A549 (cell line): Measurements from ENCODE around the gene PTPRD. TPM values are rescaled to one million over a fixed set of nuclear protein-coding genes. Genes with fewer than 3 reads are reported as not detected.

Source experiments
- ATAC-seq, 2 experiments: fragments of 200-7000 bp in 1 of 2; fragments of >200 bp in 1 of 2; cut with Nextera tagmentation in 1 of 2; cut with Tn5 transposase in 1 of 2; 3 replicates each; pipeline versions ENCODE4 v1.8.0 to v1.9.1; 2018 to 2020; ENCODE audit warnings: mild to moderate bottlenecking in 1 of 2, moderate library complexity in 1 of 2
- CTCF ChIA-PET: fragments of 300-600 bp; sonication (Branson Sonifier 250); formaldehyde crosslinking; extraction: SDS; loops from one replicate; lab custom pipeline; 2021; ENCODE audit warnings: antibody characterized with exemption, inconsistent platforms; lab: Yijun Ruan, JAX
- POLR2A ChIA-PET: fragments of 350-600 bp; formaldehyde crosslinking; extraction: SDS; loops from one replicate; lab custom pipeline; 2021; ENCODE audit warnings: antibody characterized with exemption, inconsistent platforms; lab: Yijun Ruan, JAX
- DNase-seq, 2 experiments: peaks; one replicate each; pipeline versions ENCODE4 v3.0.0 to v3.0.0-alpha.2; 2011 to 2016; ENCODE audit warnings: low read depth in 1 of 2, low spot score in 1 of 2
- FAIRE-seq: peaks from 2 replicates; lab custom pipeline; 2011; peaks lifted over from hg19 to GRCh38; lab: Jason Lieb, UNC
- H3K27ac ChIP-seq, 2 experiments: fragments of >200 bp; sonication (Bioruptor Twin); formaldehyde crosslinking; 3 replicates each; pipeline ENCODE4 v1.5.1; 2016 to 2017
- H3K4me1 ChIP-seq: fragments of >200 bp; sonication (Bioruptor Twin); formaldehyde crosslinking; 3 replicates; pipeline ENCODE4 v1.6.1; 2016
- H3K4me2 ChIP-seq: fragments of >200 bp; sonication (Bioruptor Twin); formaldehyde crosslinking; 3 replicates; pipeline ENCODE4 v1.6.1; 2016
- H3K4me3 ChIP-seq: fragments of >200 bp; sonication (Bioruptor Twin); formaldehyde crosslinking; 3 replicates; pipeline ENCODE4 v1.5.1; 2016
- H3K9me3 ChIP-seq: fragments of >200 bp; sonication (Bioruptor Twin); formaldehyde crosslinking; 3 replicates; pipeline ENCODE4 v1.6.1; 2016
- CHD2 ChIP-seq: fragments of 150-350 bp; IDR thresholded peaks from 2 replicates; pipeline ENCODE4 v1.6.1; 2014; ENCODE audit warnings: low read length; ENCODE audit not compliant: partially characterized antibody
- EHF ChIP-seq: fragments of 250-450 bp; sonication (Bioruptor Pico); IDR thresholded peaks from 2 replicates; pipeline ENCODE4 v1.5.0; 2020; ENCODE audit warnings: mild to moderate bottlenecking
- EP300 ChIP-seq, 2 experiments: fragments of >200 bp; sonication (Bioruptor Twin); formaldehyde crosslinking; IDR thresholded peaks; 2 replicates in 1 of 2; 3 replicates in 1 of 2; pipeline ENCODE4 v1.6.1; 2016 to 2017
- ESRRA ChIP-seq: fragments of 150-350 bp; IDR thresholded peaks from 2 replicates; pipeline ENCODE4 v1.6.1; 2014; ENCODE audit warnings: mild to moderate bottlenecking, low read length, borderline replicate concordance
- FOSB ChIP-seq: fragments of 250-450 bp; sonication (Bioruptor Pico); IDR thresholded peaks from 2 replicates; pipeline ENCODE4 v1.5.0; 2020; ENCODE audit warnings: mild to moderate bottlenecking, moderate library complexity
- FOSL2 ChIP-seq, 2 experiments: fragments of 450-650 bp in 1 of 2; fragments of >200 bp in 1 of 2; sonication (Bioruptor Twin) in 1 of 2; formaldehyde crosslinking; IDR thresholded peaks; 2 replicates each; pipeline versions ENCODE4 v1.5.0 to v1.6.1; 2016 to 2020; ENCODE audit warnings: mild to moderate bottlenecking in 1 of 2, moderate library complexity in 1 of 2
- GATA3 ChIP-seq: IDR thresholded peaks from 2 replicates; pipeline ENCODE4 v1.6.1; 2012; ENCODE audit warnings: borderline replicate concordance
- HEYL ChIP-seq: fragments of 250-450 bp; sonication (Bioruptor Pico); IDR thresholded peaks from 2 replicates; pipeline ENCODE4 v1.8.0; 2021; ENCODE audit warnings: mild to moderate bottlenecking, moderate library complexity
- JUN ChIP-seq, 2 experiments: fragments of >200 bp; sonication (Bioruptor Twin); formaldehyde crosslinking; IDR thresholded peaks; 2 replicates in 1 of 2; 3 replicates in 1 of 2; pipeline ENCODE4 v1.6.1; 2016 to 2017
- KDM1A ChIP-seq: fragments of 200-600 bp; sonication (generic); IDR thresholded peaks from 2 replicates; pipeline ENCODE4 v1.6.1; 2016; ENCODE audit warnings: low read depth, mild to moderate bottlenecking
- KDM5A ChIP-seq: fragments of 200-600 bp; sonication (generic); IDR thresholded peaks from 2 replicates; pipeline ENCODE4 v1.6.1; 2016; ENCODE audit warnings: antibody characterized with exemption, mild to moderate bottlenecking
- MAFK ChIP-seq: fragments of 450-650 bp; IDR thresholded peaks from 2 replicates; pipeline ENCODE4 v1.6.1; 2014; ENCODE audit not compliant: partially characterized antibody
- MAZ ChIP-seq: fragments of 150-350 bp; IDR thresholded peaks from 2 replicates; pipeline ENCODE4 v1.6.1; 2014; ENCODE audit warnings: antibody characterized with exemption, low read depth, low read length, borderline replicate concordance
- MYC ChIP-seq: IDR thresholded peaks from 2 replicates; pipeline ENCODE4 v1.6.1; 2012; ENCODE audit warnings: mild to moderate bottlenecking, inconsistent platforms, low read length, improper control_type of control experiment, borderline replicate concordance
- NFE2L2 ChIP-seq: fragments of 150-350 bp; conservative IDR thresholded peaks from 2 replicates; pipeline ENCODE4 v1.6.1; 2014; ENCODE audit warnings: low read length
- NPAS2 ChIP-seq: fragments of 250-450 bp; sonication (Bioruptor Pico); IDR thresholded peaks from 2 replicates; pipeline ENCODE4 v1.8.0; 2022; ENCODE audit warnings: mild to moderate bottlenecking, moderate library complexity, borderline replicate concordance
- PHF8 ChIP-seq: fragments of 200-600 bp; sonication (generic); IDR thresholded peaks from 2 replicates; pipeline ENCODE4 v1.6.1; 2016; ENCODE audit warnings: low read depth, mild to moderate bottlenecking, antibody characterized with exemption, moderate library complexity, borderline replicate concordance
- RCOR1 ChIP-seq: fragments of 150-350 bp; IDR thresholded peaks from 2 replicates; pipeline ENCODE4 v1.6.1; 2014; ENCODE audit warnings: antibody characterized with exemption, low read length, low read depth
- RFX5 ChIP-seq: fragments of 450-650 bp; IDR thresholded peaks from 2 replicates; pipeline ENCODE4 v1.7.1; 2014; ENCODE audit warnings: antibody characterized with exemption, mild to moderate bottlenecking, moderate library complexity
- RNF2 ChIP-seq: fragments of 200-600 bp; sonication (generic); IDR thresholded peaks from 2 replicates; pipeline ENCODE4 v1.6.1; 2016; ENCODE audit warnings: low read depth, mild to moderate bottlenecking, antibody characterized with exemption, moderate library complexity, borderline replicate concordance
- SMC3 ChIP-seq: fragments of >200 bp; sonication (Bioruptor Twin); formaldehyde crosslinking; IDR thresholded peaks from 3 replicates; pipeline ENCODE4 v1.6.1; 2018; ENCODE audit warnings: inconsistent platforms
- SREBF2 ChIP-seq: fragments of 450-650 bp; IDR thresholded peaks from 2 replicates; pipeline ENCODE4 v1.6.1; 2014; ENCODE audit warnings: mild to moderate bottlenecking, moderate library complexity
- TP53 ChIP-seq: fragments of 250-450 bp; sonication (Bioruptor Pico); IDR thresholded peaks from 2 replicates; pipeline ENCODE4 v1.5.0; 2021; ENCODE audit warnings: mild to moderate bottlenecking, moderate library complexity
- ZFP36 ChIP-seq: fragments of 450-650 bp; IDR thresholded peaks from 2 replicates; pipeline ENCODE4 v1.6.1; 2014; ENCODE audit warnings: borderline replicate concordance; ENCODE audit not compliant: partially characterized antibody
- ZNF302 ChIP-seq: fragments of 250-450 bp; sonication (Bioruptor Pico); IDR thresholded peaks from 2 replicates; pipeline ENCODE4 v1.9.0; 2021; ENCODE audit warnings: inconsistent platforms, mild to moderate bottlenecking, moderate library complexity
- ZSCAN20 ChIP-seq: fragments of 250-450 bp; sonication (Bioruptor Pico); IDR thresholded peaks from 2 replicates; pipeline ENCODE4 v1.8.0; 2022; ENCODE audit warnings: mild to moderate bottlenecking, moderate library complexity
- WGBS: methylation state at CpG from one replicate; pipeline ENCODE4 v1.1.6; 2017; ENCODE audit errors: missing lambda C conversion rate; 5-methylcytosine and 5-hydroxymethylcytosine counted together
- polyA plus RNA-seq, 4 experiments: library from polyadenylated mRNA; depleted of rRNA in 3 of 4; stranded (reverse); fragments of >200 nt; fragmentation: RNase III in 1 of 4; extraction: RNeasy Plus Mini Kit Qiagen cat#74134 plus additional on column Dnase treatment in 1 of 4; gene quantifications; 2 replicates in 3 of 4; 3 replicates in 1 of 4; pipeline ENCODE4 v1.2.3, GENCODE V29; 2011 to 2017
- TF ChIP-seq, protein P1 (sequence below): IDR thresholded peaks from 2 replicates; pipeline ENCODE4 v1.6.1; 2012; ENCODE audit warnings: low read depth, borderline replicate concordance
- TF ChIP-seq, protein P2 (sequence below): IDR thresholded peaks from 2 replicates; pipeline ENCODE4 v1.6.1; 2012
- TF ChIP-seq, protein P3 (sequence below): fragments of >200 bp; sonication (Bioruptor Twin); formaldehyde crosslinking; IDR thresholded peaks from 3 replicates; pipeline ENCODE4 v1.6.1; 2016
- TF ChIP-seq, protein P4 (sequence below): fragments of 150-350 bp; IDR thresholded peaks from 2 replicates; pipeline ENCODE4 v1.6.1; 2014; ENCODE audit warnings: low read depth, mild to moderate bottlenecking, low read length

The PTPRD gene
- polyA plus RNA-seq, 2 of the 4 experiments (the other 2 are of a cell fraction): 0.39 to 1.3 TPM

DNA sequence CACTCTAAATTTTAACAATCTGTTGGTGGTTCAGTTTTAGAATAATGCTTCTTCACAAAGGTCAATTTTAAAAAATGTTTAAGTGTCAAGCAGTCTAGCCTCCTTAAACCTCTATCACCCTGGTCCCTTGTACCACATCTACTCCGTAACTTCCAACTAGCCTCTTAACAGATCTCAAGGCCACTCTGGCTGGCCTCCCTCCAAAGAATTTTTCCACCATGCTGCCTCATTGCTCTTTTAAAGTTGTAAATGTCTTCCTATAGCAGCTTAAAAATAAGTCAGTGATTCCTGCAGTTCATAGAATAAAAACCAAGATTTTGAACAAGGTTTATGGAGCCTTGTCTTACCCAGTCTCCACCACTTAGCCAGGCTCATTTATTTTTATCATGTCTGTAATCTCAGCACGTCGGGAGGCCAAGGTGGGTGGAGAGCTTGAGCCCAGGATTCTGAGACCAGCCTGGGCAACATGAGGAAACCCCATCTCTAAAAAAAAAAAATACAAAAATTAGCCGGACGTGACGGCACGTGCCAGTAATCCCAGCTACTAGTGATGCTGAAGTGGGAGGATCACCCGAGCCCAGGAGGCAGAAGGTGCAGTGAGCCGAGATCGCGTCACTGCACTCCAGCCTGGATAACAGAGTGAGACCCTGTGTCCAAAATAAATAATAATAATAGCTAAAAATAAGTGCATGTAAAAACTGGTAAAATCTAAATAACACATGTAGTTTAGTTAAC is 1888.4 kb downstream of the PTPRD start (continued):
- TF ChIP-seq, protein P1, sequence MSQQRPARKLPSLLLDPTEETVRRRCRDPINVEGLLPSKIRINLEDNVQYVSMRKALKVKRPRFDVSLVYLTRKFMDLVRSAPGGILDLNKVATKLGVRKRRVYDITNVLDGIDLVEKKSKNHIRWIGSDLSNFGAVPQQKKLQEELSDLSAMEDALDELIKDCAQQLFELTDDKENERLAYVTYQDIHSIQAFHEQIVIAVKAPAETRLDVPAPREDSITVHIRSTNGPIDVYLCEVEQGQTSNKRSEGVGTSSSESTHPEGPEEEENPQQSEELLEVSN: no peak
- TF ChIP-seq MAZ: no peak
- TF ChIP-seq, all 56 proteins: peak for 0

DNA sequence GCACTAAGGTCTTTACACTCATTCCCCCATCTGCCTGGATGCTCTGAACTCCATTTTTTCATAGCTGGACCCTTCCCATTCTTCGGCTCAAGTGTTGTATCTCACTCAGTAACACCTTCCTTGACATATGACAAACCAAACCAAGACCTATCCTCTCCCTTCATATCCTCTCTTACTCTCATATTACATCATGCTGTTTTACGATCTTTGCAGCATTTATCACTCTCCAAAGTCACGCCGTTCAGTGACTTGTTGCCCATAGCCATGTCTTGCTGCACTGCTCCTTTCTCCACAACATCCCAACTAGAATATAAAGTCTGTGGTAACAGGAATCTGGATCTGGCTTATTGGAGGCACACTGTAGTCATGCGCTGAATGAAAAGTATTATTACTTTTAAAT is 1889.6 kb downstream of the PTPRD start:
- no peak overlapping the region for H3K4me3 ChIP-seq
- CTCF ChIA-PET: no interaction called here
- no peak overlapping the region for H3K4me2 ChIP-seq
- TF ChIP-seq ZFP36 (no peak), FOSL2 (IDR thresholded peaks at IDR 0.05) (no peak), FOSL2 (CRISPR knock-in tag; IDR thresholded peaks at IDR 0.05) (no peak), NFE2L2 (no peak), RFX5 (no peak), ZSCAN20 (CRISPR knock-in tag) (no peak), RNF2 (no peak), NPAS2 (no peak), MYC (no peak), HEYL (CRISPR knock-in tag) (no peak), FOSB (CRISPR knock-in tag) (no peak), EP300 (IDR thresholded peaks at IDR 0.05) (no peak), MAZ (no peak), PHF8 (no peak), TP53 (no peak), SMC3 (no peak)
- TF ChIP-seq, protein P2, sequence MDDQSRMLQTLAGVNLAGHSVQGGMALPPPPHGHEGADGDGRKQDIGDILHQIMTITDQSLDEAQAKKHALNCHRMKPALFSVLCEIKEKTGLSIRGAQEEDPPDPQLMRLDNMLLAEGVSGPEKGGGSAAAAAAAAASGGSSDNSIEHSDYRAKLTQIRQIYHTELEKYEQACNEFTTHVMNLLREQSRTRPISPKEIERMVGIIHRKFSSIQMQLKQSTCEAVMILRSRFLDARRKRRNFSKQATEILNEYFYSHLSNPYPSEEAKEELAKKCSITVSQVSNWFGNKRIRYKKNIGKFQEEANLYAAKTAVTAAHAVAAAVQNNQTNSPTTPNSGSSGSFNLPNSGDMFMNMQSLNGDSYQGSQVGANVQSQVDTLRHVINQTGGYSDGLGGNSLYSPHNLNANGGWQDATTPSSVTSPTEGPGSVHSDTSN: no peak
- TF ChIP-seq, protein P1: no peak
- TF ChIP-seq, protein P3, sequence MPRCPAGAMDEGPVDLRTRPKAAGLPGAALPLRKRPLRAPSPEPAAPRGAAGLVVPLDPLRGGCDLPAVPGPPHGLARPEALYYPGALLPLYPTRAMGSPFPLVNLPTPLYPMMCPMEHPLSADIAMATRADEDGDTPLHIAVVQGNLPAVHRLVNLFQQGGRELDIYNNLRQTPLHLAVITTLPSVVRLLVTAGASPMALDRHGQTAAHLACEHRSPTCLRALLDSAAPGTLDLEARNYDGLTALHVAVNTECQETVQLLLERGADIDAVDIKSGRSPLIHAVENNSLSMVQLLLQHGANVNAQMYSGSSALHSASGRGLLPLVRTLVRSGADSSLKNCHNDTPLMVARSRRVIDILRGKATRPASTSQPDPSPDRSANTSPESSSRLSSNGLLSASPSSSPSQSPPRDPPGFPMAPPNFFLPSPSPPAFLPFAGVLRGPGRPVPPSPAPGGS: no peak
- FAIRE-seq (no peak), DNase-seq (no peak), ATAC-seq (no peak)
- H3K27ac ChIP-seq: no peak overlapping the region
- 28% methylated on average over 5 of the region's 5 CpGs for WGBS
- no peaks in the 10 kb centered on the region for H3K9me3 ChIP-seq
- POLR2A ChIA-PET: no interaction called here
- H3K4me1 ChIP-seq: no peaks in the 10 kb centered on the region

DNA sequence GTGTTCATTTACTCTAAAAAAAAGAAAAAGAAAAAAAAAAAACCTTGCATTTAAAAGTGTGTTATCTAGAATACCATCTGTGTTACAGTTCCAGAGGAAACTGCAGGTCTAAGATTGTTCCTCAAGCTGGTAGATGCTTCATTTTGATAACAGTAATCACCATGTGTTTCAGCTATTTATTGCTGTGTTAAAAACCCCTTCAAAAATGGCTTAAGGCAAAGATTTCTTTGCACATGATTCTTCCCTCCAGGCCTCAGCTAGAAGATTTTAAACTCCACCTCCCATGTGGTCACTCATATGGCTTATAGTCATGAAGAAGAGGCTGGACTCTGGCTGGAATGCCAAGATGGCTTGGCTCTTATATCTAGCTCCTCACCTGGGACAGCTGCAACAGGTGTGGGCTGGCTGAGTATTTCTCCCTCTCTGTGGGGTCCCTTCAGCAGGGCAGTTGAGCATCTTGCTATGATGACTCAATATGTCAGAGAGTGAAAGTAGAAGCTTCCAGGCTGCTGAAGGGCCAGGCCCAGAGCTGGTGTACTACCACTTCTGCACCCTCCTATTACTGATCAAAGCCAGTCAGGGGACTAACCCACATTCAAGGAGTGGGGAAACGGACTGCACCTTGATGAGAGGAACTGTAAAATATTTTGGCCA is 1892.8 kb downstream of the PTPRD start:
- FAIRE-seq (no peak), ATAC-seq (no peak), DNase-seq (no peak)
- Histone ChIP-seq H3K4me1 (no peaks in the 10 kb centered on the region), H3K27ac (no peak overlapping the region), H3K9me3 (no peaks in the 10 kb centered on the region), H3K4me3 (no peak overlapping the region), H3K4me2 (no peak overlapping the region)
- 0% methylated on average over 1 of the region's 1 CpG for WGBS
- CTCF ChIA-PET: interaction anchor here (1.7 kb wide), 1 partner anchor 10 kb away, joined by 3 read pairs; no protein-coding TSS in a partner anchor
- POLR2A ChIA-PET: no interaction called here
- TF ChIP-seq EP300 (IDR thresholded peaks at IDR 0.05): no peak
- no peak for TF ChIP-seq GATA3
- TF ChIP-seq MAFK: no peak
- TF ChIP-seq RCOR1: no peak
- TF ChIP-seq CHD2: no peak
- no peak for TF ChIP-seq EHF (CRISPR knock-in tag)
- TF ChIP-seq SREBF2: no peak
- no peak for TF ChIP-seq SMC3
- TF ChIP-seq KDM1A: no peak
- no peak for TF ChIP-seq FOSB (CRISPR knock-in tag)
- TF ChIP-seq ZSCAN20 (CRISPR knock-in tag): no peak
- TF ChIP-seq, protein P4, sequence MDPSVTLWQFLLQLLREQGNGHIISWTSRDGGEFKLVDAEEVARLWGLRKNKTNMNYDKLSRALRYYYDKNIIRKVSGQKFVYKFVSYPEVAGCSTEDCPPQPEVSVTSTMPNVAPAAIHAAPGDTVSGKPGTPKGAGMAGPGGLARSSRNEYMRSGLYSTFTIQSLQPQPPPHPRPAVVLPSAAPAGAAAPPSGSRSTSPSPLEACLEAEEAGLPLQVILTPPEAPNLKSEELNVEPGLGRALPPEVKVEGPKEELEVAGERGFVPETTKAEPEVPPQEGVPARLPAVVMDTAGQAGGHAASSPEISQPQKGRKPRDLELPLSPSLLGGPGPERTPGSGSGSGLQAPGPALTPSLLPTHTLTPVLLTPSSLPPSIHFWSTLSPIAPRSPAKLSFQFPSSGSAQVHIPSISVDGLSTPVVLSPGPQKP: no peak
- TF ChIP-seq JUN (IDR thresholded peaks at IDR 0.05): no peak
- no peak for TF ChIP-seq ESRRA
- TF ChIP-seq ZFP36: no peak
- TF ChIP-seq ZNF302 (CRISPR knock-in tag): no peak
- no peak for TF ChIP-seq TP53
- no peak for TF ChIP-seq KDM5A
